HG03039 (cell line): Measurements from ENCODE around the gene USP21.
A peak's percentile ranks its signal among the peaks of the same experiment; 100 is the strongest.

Source experiments
- ATAC-seq: cut with Tn5 transposase; IDR thresholded peaks from one replicate; pipeline ENCODE4 v1.9.1; 2021; ENCODE audit warnings: mild to moderate bottlenecking, moderate library complexity; ENCODE audit not compliant: unreplicated experiment

The USP21 gene

GRCh38 chr1:161192476-161193465 is 33.5 kb downstream of the USP21 start:
- peak; percentile 42 for ATAC-seq

GRCh38 chr1:161193561-161194235 is 34.4 kb downstream of the USP21 start:
- no peak for ATAC-seq

GRCh38 chr1:161195171-161195570 is 35.9 kb downstream of the USP21 start:
- no peak for ATAC-seq

- ATAC-seq: no peak
These were observed 36.8 kb downstream of the USP21 start for GRCh38 chr1:161196111-161196510.

GRCh38 chr1:161196521-161197451 is 37.5 kb downstream of the USP21 start:
- no peak for ATAC-seq

GRCh38 chr1:161197560-161198193 is 38.4 kb downstream of the USP21 start:
- ATAC-seq: no peak

- ATAC-seq: no peak
These were observed 39.0 kb downstream of the USP21 start for GRCh38 chr1:161198194-161198896.

- ATAC-seq: no peak
These were observed 39.7 kb downstream of the USP21 start, which contains the start of gene ADAMTS4 for GRCh38 chr1:161198897-161199431. Gene ADAMTS4 (minus strand): TSS chr1:161199054. CDS start chr1:161198627, 427 bp downstream.

- no peak for ATAC-seq
These were observed 40.3 kb downstream of the USP21 start for GRCh38 chr1:161199506-161200139.

- no peak for ATAC-seq
These were observed 41.2 kb downstream of the USP21 start for GRCh38 chr1:161200421-161200991.

DNA sequence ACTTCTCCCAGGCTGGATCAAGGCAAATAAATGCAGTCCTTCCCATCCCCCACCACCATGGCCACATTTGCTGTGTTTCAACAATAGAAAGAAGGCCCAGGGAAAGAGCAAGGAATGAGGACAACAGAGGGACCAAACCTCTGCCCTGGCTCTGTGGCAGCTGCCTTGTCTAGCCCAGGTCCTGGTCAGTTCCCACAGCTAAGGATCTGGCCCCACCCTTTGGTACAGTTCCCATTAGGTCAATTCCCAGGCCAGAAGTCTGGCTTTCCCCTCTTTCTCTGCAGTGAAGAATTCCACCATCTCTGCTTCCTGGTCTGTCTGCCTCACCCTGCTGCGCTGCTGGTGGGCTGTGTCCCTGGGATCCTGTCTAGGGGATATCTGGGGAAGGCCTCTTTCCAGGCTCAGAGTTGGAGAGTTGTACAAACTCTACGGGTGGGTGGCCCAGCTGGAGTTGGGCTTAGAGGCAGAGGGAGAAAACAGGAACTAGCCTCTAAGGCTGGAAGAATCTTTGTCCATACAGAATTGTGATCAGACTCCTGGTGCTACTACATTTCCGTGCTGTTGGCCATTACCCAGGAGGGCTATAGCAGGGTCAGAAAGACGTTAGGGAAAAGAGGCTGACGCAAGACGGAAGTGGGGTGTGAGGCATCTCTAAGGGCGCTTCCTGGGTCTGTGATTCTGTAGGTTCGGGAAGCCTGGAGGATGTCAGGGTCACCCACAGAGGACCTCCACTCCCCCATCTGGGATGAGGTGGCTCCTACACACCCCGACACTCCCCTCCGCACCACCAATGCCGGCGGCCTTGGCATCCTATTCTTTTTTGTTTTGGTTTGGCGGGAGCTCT is 41.9 kb downstream of the USP21 start:
- no peak for ATAC-seq

DNA sequence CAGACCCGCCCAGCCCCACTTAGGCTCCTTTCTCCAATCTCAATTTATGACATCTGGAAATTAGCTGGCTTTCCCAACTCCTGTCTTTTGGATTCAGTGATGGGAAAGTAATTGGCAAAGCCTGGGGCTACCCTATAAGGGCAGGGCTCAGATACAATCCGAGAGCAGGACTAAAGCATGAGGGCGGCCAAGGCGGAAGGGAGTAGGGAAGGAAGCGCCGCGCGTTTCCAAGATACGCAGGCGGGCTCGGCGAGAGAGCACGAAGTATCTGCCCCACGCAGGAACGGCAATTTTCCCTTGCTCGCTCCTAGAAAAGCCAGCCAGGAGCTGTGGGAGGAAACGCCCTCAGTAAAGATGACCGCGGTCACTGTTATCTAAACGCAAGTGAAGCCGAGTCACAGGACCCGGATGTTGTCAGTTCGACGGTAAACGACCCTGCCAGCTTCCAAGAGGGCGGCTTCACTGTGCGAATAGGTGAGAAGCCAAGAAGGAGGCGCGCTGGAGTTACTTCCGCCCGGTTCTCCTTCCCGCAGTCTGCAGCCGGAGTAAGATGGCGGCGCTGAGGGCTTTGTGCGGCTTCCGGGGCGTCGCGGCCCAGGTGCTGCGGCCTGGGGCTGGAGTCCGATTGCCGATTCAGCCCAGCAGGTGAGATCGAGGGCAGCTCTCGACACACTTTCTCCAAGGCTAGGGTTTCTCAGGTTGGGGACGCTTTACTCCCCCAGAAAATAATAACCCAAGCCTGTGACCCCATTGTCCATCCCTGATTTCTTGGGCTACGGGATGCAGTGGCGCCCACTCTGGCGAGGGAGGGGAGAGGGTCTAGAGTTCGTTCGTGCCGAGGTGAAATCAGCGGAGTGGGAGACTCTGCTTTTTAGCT is 42.8 kb downstream of the USP21 start, which contains the start of gene NDUFS2:
TSS of gene NDUFS2 (plus strand) at position 532 of the 877 bp plus-strand sequence. CDS start at position 551, 19 bp downstream.
- peak; percentile 92 for ATAC-seq

GRCh38 chr1:161206411-161207140 is 47.3 kb downstream of the USP21 start:
- ATAC-seq: no peak

- no peak for ATAC-seq
These were observed 47.9 kb downstream of the USP21 start for GRCh38 chr1:161207173-161207572.

DNA sequence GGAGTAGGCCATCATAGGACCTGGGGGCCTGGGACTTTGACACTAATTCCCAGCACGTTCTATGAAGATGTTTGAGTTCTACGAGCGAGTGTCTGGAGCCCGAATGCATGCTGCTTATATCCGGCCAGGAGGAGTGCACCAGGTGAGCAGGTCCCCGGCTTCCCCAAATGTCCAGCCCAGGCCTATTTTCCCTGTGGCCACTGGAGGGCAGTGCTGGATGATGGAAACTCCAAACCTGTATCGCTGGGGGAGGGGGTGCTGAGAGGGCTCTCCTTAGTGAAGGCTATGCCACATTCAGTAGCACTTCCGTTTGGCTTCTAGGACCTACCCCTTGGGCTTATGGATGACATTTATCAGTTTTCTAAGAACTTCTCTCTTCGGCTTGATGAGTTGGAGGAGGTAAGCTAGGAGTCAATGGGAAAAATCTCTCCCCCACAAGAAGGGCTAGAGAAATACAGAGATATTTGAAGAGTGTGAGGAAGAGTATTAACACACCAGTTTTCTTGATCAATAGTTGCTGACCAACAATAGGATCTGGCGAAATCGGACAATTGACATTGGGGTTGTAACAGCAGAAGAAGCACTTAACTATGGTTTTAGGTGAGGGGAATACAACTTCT is 50.6 kb downstream of the USP21 start:
- ATAC-seq: no peak
